ENCODE data around the gene ABCC3. TPM values are rescaled to one million over a fixed set of nuclear protein-coding genes. Genes with fewer than 3 reads are reported as not detected.

Gene ABCC3
- total RNA-seq, 4 donors from 2014 or later, result 190 to 683 (median 305) TPM

DNA sequence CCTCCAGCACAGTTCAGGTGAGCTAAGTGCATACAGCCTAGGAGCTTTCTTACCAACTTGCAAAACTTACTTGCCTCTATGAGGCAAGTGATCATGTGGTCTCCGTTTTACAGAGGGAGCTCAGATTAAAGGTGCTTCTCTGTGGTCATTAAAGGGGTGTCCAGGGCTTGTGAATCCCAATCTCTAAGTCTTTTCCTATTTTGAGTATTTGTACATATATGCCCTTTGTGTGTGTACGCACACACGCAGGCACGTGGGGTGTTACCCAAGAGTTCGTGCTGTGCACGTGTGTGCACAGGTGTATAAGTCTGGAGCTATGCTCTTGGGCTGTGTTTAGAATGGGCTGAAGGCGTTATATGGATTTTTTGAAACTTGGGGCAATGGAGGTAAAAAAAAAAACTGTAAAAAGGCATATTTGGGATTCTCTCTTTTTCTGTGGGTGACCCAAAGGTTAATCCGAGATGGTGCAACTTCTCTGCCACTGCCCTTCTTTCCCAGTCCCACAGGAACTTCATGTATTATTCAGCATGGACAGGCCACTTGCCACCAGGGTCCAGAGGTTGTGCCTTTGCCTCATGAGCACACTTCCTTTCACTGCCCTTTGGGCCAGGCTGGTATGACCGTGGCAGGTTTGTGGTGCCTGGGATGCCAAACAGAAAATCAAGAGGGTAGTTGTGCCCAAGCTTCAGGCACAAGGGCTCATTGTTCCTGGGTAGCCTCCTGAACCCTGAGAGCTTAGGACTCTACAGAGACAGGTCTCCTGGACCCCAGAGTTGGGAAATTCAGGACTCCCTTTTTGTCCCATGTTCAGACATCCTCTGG is 1.5 kb downstream of the ABCC3 start:
- H3K9me3 ChIP-seq, result no peaks in the 10 kb centered on the region
- peaks cover 5 to 67% (median 6%) of the 10 kb centered on the region in 4 donors for H3K4me1 ChIP-seq
- H3K27ac ChIP-seq, result peak overlapping the region in 3 of 4 donors; percentile 82 to 89 (median 85)
- peak overlapping the region in 2 of 4 donors; percentile 73 to 81 for H3K4me3 ChIP-seq
- H3K36me3 ChIP-seq, result no peaks in the 10 kb centered on the region
- H3K27me3 ChIP-seq, result peaks cover 0 to 6% of the 10 kb centered on the region in 2 donors
- DNase-seq, result peak in 2 of 3 donors; percentile 60 to 66
- TF ChIP-seq POLR2A (IDR thresholded peaks at IDR 0.05) (peak in 1 of 2 donors; percentile 49), CTCF (IDR thresholded peaks at IDR 0.05) (no peak)

DNA sequence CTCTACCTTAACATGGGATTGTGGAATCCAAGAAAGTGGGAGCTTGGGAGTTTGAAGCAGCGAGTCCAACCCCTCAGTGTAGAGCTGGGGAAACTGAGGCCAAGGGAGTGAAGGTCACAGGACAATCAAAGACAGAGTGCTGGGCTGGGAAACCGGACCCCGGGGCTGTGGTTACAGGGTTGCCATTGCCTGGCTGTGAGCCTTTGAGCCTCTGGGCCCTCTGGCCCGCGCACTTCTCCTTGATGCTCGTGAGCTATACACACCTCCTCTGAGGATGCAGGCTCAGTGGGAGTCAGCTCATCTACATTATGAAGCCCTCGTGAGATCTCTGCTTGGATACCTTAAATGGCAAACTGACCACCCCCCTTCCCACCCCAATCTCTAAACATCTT is 2.1 kb downstream of the ABCC3 start:
- Histone ChIP-seq H3K4me3 (peak overlapping the region in 1 of 4 donors; percentile 73), H3K36me3 (no peaks in the 10 kb centered on the region), H3K4me1 (peaks cover 5 to 68% (median 6%) of the 10 kb centered on the region in 4 donors), H3K27me3 (peaks cover 0 to 6% of the 10 kb centered on the region in 2 donors), H3K27ac (peak overlapping the region in 1 of 4 donors; percentile 85), H3K9me3 (no peaks in the 10 kb centered on the region)
- no peak for DNase-seq
- TF ChIP-seq POLR2A (IDR thresholded peaks at IDR 0.05) (no peak), CTCF (IDR thresholded peaks at IDR 0.05) (no peak)

- Histone ChIP-seq H3K27ac (peak overlapping the region in 2 of 4 donors; percentile 17 to 85), H3K4me1 (peaks cover 5 to 75% (median 6%) of the 10 kb centered on the region in 4 donors), H3K4me3 (no peak overlapping the region), H3K36me3 (no peaks in the 10 kb centered on the region), H3K9me3 (no peaks in the 10 kb centered on the region), H3K27me3 (peaks cover 0 to 6% of the 10 kb centered on the region in 2 donors)
- TF ChIP-seq CTCF (IDR thresholded peaks at IDR 0.05), result no peak
- no peak for TF ChIP-seq POLR2A (IDR thresholded peaks at IDR 0.05)
- DNase-seq, result peak in 1 of 3 donors; percentile 39
These were observed 3.3 kb downstream of the ABCC3 start for GRCh38 chr17:50637829-50638605.

- Histone ChIP-seq H3K4me1 (peaks cover 5 to 80% (median 6%) of the 10 kb centered on the region in 4 donors), H3K9me3 (no peaks in the 10 kb centered on the region), H3K27me3 (peaks cover 0 to 6% of the 10 kb centered on the region in 2 donors), H3K36me3 (no peaks in the 10 kb centered on the region), H3K27ac (peak overlapping the region; percentile 40 to 85 (median 54)), H3K4me3 (no peak overlapping the region)
- TF ChIP-seq POLR2A (IDR thresholded peaks at IDR 0.05) (no peak), CTCF (IDR thresholded peaks at IDR 0.05) (no peak)
- peak in 1 of 3 donors; percentile 45 for DNase-seq
These were observed 3.9 kb downstream of the ABCC3 start for GRCh38 chr17:50638606-50638965.

- Histone ChIP-seq H3K27me3 (peaks cover 0 to 6% of the 10 kb centered on the region in 2 donors), H3K9me3 (no peaks in the 10 kb centered on the region), H3K36me3 (no peaks in the 10 kb centered on the region), H3K4me1 (peaks cover 5 to 79% (median 6%) of the 10 kb centered on the region in 4 donors), H3K27ac (peak overlapping the region; percentile 42 to 85 (median 69)), H3K4me3 (peak overlapping the region in 1 of 4 donors; percentile 24)
- TF ChIP-seq CTCF (IDR thresholded peaks at IDR 0.05), result no peak
- peak in 1 of 2 donors; percentile 65 for TF ChIP-seq POLR2A (IDR thresholded peaks at IDR 0.05)
- peak; percentile 56 to 94 (median 86) for DNase-seq
These were observed 4.5 kb downstream of the ABCC3 start for GRCh38 chr17:50638966-50639713.

Measured in Peyer's patch (tissue), 4 donors.